Right lobe of liver (tissue), 4 donors: ENCODE measurements around the gene ADGRE2.

ENCODE experiments used
- POLR2A ChIP-seq: fragments of 450-650 bp; IDR thresholded peaks from one replicate; pipeline ENCODE4 v1.6.1; 2017; ENCODE audit warnings: antibody characterized with exemption, mild to moderate bottlenecking
- TF ChIP-seq, protein P1 (sequence below), 4 donors: fragments of 200-600 bp in 3 of 4; fragments of 450-650 bp in 1 of 4; IDR thresholded peaks; one replicate each; pipeline versions ENCODE4 v1.5.1 to v1.8.0; 2016 to 2022; ENCODE audit warnings: antibody characterized with exemption in 4 of 4, mild to moderate bottlenecking in 2 of 4
- donor health status: DM: no; HTN: no; CAD: no.
- donor health status: DM: no; HTN: no; CAD: no.
- donor health status: DM: no; HTN: yes; CAD: no.

DNA sequence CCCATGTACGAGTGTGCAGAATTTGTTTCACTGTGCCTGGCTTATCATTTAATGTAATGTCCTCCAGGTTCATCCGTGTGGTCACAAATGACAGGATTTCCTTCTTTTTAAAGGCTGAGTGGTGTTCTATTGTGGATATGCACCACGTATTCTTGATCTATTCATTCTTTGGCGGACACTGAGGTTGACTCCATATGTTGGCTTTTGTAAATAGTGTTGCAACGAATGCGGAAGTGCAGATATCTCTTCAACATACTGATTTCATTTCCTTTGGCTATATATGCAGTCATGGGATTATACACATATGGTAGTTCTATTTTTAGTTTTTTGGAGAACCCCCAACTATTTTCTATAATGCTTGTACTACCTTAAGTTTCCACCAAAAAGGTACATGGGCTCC is 43.6 kb upstream of the ADGRE2 start:
- TF ChIP-seq, protein P1, sequence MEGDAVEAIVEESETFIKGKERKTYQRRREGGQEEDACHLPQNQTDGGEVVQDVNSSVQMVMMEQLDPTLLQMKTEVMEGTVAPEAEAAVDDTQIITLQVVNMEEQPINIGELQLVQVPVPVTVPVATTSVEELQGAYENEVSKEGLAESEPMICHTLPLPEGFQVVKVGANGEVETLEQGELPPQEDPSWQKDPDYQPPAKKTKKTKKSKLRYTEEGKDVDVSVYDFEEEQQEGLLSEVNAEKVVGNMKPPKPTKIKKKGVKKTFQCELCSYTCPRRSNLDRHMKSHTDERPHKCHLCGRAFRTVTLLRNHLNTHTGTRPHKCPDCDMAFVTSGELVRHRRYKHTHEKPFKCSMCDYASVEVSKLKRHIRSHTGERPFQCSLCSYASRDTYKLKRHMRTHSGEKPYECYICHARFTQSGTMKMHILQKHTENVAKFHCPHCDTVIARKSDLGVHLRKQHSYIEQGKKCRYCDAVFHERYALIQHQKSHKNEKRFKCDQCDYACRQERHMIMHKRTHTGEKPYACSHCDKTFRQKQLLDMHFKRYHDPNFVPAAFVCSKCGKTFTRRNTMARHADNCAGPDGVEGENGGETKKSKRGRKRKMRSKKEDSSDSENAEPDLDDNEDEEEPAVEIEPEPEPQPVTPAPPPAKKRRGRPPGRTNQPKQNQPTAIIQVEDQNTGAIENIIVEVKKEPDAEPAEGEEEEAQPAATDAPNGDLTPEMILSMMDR (IDR thresholded peaks at IDR 0.05): no peak
- no peak for TF ChIP-seq POLR2A
